ENCODE data around the gene AHNAK.

The AHNAK gene

DNA sequence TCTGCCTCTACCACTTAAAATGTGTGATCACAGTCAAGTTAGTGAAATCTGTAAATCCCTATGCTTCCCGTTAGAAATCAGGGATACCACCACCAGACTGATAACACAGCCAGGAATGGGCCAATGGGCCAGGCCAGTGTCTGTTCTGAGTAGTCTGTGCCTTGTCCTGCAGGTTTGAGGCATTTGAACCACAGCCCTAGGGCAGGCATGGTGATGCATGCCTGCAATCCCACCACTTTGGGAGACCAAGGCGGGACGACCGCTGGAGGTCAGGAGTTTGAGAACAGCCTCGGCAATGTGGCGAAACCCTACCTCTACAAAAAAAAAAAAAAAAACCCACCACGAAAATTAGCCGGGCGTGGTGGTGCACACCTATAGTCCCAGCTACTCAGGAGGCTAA, 12.1 kb upstream of the AHNAK start:
- TF ChIP-seq, protein P1, sequence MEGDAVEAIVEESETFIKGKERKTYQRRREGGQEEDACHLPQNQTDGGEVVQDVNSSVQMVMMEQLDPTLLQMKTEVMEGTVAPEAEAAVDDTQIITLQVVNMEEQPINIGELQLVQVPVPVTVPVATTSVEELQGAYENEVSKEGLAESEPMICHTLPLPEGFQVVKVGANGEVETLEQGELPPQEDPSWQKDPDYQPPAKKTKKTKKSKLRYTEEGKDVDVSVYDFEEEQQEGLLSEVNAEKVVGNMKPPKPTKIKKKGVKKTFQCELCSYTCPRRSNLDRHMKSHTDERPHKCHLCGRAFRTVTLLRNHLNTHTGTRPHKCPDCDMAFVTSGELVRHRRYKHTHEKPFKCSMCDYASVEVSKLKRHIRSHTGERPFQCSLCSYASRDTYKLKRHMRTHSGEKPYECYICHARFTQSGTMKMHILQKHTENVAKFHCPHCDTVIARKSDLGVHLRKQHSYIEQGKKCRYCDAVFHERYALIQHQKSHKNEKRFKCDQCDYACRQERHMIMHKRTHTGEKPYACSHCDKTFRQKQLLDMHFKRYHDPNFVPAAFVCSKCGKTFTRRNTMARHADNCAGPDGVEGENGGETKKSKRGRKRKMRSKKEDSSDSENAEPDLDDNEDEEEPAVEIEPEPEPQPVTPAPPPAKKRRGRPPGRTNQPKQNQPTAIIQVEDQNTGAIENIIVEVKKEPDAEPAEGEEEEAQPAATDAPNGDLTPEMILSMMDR (IDR thresholded peaks at IDR 0.05; ENCODE audit: extremely low read depth, missing control alignments), result no peak
- DNase-seq (ENCODE audit: low spot score), result no peak

DNA sequence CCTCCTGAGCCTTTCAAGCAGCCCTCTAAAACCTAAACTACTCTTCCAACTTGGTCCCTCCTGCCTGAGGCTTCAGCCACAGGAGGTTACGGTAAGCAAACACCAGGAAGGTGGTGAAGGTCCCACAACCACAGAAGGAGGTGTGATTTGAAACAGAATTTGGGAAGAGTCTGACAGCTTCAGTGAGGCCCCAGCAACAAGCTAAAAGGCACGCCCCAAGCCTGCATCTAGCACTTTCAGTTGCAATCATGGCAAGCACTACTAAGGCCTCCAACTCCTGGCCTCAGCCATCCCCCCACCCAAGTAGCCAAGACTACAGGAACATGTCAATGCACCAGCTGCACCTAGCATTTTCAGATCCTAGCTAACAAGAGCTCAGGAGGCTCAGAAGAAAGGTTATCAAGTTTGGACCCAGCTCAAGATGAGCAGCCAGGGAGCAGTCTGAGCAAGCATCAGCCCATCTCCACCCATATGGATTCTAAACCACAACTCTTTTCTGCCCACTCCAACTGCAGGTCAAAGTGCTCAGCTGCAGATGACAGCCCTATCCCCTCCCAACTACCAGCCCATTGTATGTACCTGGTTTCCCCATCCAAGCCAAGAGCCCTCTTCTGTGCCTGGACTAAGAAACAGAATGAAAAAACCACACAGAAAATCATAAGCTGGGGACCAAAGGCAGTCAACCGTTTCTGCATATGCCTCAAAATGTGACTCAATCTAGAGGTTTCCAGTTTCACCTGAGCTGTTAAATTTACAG, 10.4 kb upstream of the AHNAK start:
- TF ChIP-seq, protein P1 (IDR thresholded peaks at IDR 0.05; ENCODE audit: extremely low read depth, missing control alignments), result no peak
- DNase-seq (ENCODE audit: low spot score), result no peak

DNA sequence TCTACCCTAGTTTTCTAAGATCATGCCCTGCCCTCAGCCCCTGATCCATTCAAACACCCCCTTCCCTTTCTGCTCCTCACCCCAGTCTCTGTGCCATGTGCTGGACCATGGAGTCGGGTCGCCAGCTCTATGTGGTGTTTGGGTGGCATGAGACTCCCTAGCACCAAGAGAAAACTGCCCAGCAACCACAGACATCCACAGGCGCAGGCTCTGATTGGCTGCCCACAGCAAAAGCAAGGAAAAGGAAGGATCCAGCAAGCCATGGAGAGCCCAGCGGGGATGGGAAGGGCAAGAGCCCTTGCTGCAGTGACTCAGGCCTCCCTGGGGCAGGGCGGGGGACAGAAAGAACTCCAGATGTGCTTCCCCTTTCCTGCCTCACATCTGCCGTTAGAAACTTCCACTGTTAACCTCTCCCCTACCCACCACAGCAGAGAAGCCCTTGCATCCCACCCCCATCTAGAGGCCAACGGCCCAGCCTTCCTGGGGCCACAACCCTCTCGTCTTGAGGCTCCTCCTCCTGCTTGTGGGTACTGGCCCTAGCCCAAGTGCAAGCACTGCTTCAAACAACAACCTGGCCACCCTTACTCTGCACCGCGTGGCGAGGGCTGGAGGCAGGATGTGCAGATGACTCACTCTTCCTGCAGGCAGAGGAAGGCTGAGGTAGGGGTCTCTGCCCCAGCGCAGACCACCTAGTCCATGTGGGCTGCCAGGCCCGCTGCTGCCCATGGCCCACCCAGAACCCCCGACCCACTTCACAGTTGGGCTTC, 9.7 kb upstream of the AHNAK start:
- peak; percentile 60 for DNase-seq (ENCODE audit: low spot score)
- TF ChIP-seq, protein P1 (IDR thresholded peaks at IDR 0.05; ENCODE audit: extremely low read depth, missing control alignments), result no peak

DNA sequence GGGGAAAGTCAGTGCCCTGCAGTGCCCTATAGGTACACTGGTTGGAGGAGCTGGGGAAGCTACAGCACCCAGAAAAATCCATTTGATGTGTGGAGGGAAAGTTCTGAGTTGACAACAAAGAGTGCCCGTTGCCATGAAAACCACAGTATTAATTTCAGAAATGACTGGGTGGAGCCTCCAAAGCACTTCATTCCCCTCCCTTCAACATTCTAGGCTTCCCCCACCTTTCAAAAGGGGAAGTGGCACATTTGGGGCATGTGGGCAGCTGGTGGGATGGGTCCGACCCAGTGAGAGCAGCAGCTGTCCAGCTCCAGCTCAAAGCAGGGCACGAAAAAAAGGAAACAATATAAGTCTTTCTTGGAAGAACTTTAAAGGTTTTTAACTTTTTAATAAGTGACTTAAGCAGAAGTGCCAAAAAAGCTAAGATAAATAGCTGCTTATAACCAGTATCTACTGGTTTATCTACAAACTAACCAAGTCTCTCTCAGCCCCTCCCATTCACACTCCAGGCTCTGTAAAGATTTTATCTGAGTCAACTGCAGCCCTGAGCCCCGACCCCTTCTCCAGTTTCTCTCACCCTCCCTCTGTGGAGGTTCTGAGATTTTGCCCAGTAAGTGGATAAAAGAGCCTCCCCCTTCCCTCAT, 9.0 kb upstream of the AHNAK start:
- TF ChIP-seq, protein P1 (IDR thresholded peaks at IDR 0.05; ENCODE audit: extremely low read depth, missing control alignments), result no peak
- peak; percentile 62 for DNase-seq (ENCODE audit: low spot score)

DNA sequence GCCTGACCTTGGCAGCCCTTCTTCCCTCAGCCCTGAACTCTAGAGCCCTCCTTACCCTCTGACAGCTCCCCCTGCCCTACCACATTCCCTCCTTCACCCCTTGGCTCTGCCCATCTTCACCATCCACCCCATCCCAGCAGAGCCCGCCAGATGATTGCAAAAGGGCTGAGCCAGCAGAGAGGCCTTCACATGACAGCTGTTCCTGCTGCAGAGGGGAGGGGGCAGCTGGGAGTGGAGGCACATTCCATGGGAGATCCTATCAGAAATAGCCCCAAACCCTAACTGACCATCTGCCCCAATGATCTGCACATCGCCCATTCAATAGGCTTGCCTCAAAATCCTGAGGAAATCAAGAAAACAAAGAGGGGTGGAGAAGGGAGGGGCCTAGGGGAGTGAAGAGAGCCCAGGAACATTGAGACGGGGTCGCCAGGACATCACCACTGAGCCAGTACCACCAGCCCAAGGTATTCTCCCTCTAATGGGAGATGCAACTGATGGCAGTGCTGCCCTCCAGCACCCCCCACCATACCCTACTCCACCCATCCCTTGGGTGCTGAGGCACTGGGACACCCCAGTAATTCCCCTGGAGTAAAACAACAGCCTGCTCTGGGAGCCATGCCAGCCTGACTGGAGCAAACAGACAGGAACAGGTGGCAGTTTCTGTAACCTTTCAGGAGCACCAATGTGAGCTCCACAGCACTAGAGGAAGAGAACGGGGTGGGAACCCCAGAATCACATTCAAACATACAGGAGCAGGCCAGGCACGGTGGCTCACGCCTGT, 8.0 kb upstream of the AHNAK start:
- no peak for DNase-seq (ENCODE audit: low spot score)
- TF ChIP-seq, protein P1 (IDR thresholded peaks at IDR 0.05; ENCODE audit: extremely low read depth, missing control alignments), result no peak

DNA sequence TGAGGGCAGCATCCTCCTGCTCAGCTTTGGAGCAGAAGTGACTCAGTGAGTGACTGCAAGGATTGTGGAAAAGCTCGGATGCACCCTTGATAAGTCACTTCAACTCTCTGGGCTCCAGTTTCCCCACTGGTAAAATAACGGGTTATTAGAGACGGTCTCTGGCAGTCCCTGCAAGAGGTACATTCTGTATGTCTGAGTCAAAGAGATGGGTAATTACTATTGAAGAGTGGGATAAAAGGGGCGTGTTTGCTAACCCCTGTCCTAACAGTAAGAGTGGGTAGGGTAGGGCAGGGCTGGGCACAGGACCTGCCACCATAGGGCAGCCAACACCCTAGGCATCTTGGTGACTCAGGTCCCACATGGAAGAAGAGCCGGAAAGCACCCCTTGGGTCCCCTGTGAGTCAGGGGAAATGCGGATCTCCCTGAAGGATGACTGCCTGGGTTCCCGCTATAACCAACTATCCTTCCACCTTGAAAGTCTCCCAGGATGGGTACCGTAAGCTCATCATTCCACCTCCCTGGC, 7.3 kb upstream of the AHNAK start:
- TF ChIP-seq, protein P1 (IDR thresholded peaks at IDR 0.05; ENCODE audit: extremely low read depth, missing control alignments), result no peak
- no peak for DNase-seq (ENCODE audit: low spot score)

Data from GM20000 (cell line).